Activated naive CD8-positive, alpha-beta T cell (primary cell): Measurements from ENCODE around the gene NME3.

Experiments
- H3K27ac Mint-ChIP-seq: one replicate; pipeline ENCODE4 v1.8.0; 2021; ENCODE audit warnings: mixed read lengths
- H3K27me3 Mint-ChIP-seq: one replicate; pipeline ENCODE4 v1.8.0; 2021; ENCODE audit warnings: mixed read lengths
- H3K36me3 Mint-ChIP-seq: one replicate; pipeline ENCODE4 v1.8.0; 2021; ENCODE audit warnings: mixed read lengths
- H3K4me1 Mint-ChIP-seq: one replicate; pipeline ENCODE4 v1.8.0; 2021; ENCODE audit warnings: low read depth, mixed read lengths
- H3K4me3 Mint-ChIP-seq: one replicate; pipeline ENCODE4 v1.8.0; 2021; ENCODE audit warnings: mild to moderate bottlenecking, mixed read lengths
- H3K9me3 Mint-ChIP-seq: one replicate; pipeline ENCODE4 v1.8.0; 2021; ENCODE audit warnings: low read depth, mixed read lengths

Gene NME3

GRCh38 chr16:1761751-1762150 is 9.6 kb downstream of the NME3 start:
- H3K4me1 Mint-ChIP-seq: peaks cover 2% of the 10 kb centered on the region
- no peaks in the 10 kb centered on the region for H3K9me3 Mint-ChIP-seq
- H3K27ac Mint-ChIP-seq: no peak overlapping the region
- H3K36me3 Mint-ChIP-seq: no peaks in the 10 kb centered on the region
- no peaks in the 10 kb centered on the region for H3K27me3 Mint-ChIP-seq
- no peak overlapping the region for H3K4me3 Mint-ChIP-seq

- peaks cover 5% of the 10 kb centered on the region for H3K4me1 Mint-ChIP-seq
Observed at GRCh38 chr16:1760911-1761310, 10.4 kb downstream of the NME3 start.

GRCh38 chr16:1759511-1759910 is 11.8 kb downstream of the NME3 start:
- H3K36me3 Mint-ChIP-seq: no peaks in the 10 kb centered on the region
- no peaks in the 10 kb centered on the region for H3K9me3 Mint-ChIP-seq
- H3K27ac Mint-ChIP-seq: no peak overlapping the region
- no peaks in the 10 kb centered on the region for H3K27me3 Mint-ChIP-seq
- H3K4me3 Mint-ChIP-seq: no peak overlapping the region
- H3K4me1 Mint-ChIP-seq: peaks cover 5% of the 10 kb centered on the region

More at GRCh38 chr16:1760911-1761310, 10.4 kb downstream of the NME3 start:
- no peak overlapping the region for H3K4me3 Mint-ChIP-seq
- H3K9me3 Mint-ChIP-seq: no peaks in the 10 kb centered on the region
- no peaks in the 10 kb centered on the region for H3K36me3 Mint-ChIP-seq
- no peak overlapping the region for H3K27ac Mint-ChIP-seq
- no peaks in the 10 kb centered on the region for H3K27me3 Mint-ChIP-seq

- Mint-ChIP-seq H3K27me3 (no peaks in the 10 kb centered on the region), H3K4me3 (no peak overlapping the region), H3K27ac (no peak overlapping the region), H3K36me3 (no peaks in the 10 kb centered on the region), H3K9me3 (no peaks in the 10 kb centered on the region), H3K4me1 (peaks cover 5% of the 10 kb centered on the region)
Observed at GRCh38 chr16:1758923-1759322, 12.4 kb downstream of the NME3 start.

- no peaks in the 10 kb centered on the region for H3K36me3 Mint-ChIP-seq
- H3K27ac Mint-ChIP-seq: no peak overlapping the region
Observed at GRCh38 chr16:1757714-1758461, 13.5 kb downstream of the NME3 start.

GRCh38 chr16:1754204-1754603 is 17.1 kb downstream of the NME3 start:
- no peak overlapping the region for H3K27ac Mint-ChIP-seq
- no peaks in the 10 kb centered on the region for H3K36me3 Mint-ChIP-seq
- H3K27me3 Mint-ChIP-seq: no peaks in the 10 kb centered on the region
- peaks cover 5% of the 10 kb centered on the region for H3K4me1 Mint-ChIP-seq
- H3K4me3 Mint-ChIP-seq: no peak overlapping the region
- H3K9me3 Mint-ChIP-seq: no peaks in the 10 kb centered on the region

More at GRCh38 chr16:1757714-1758461, 13.5 kb downstream of the NME3 start:
- Mint-ChIP-seq H3K4me3 (no peak overlapping the region), H3K4me1 (peaks cover 5% of the 10 kb centered on the region), H3K9me3 (no peaks in the 10 kb centered on the region), H3K27me3 (no peaks in the 10 kb centered on the region)

GRCh38 chr16:1752853-1753252 is 18.5 kb downstream of the NME3 start:
- Mint-ChIP-seq H3K9me3 (no peaks in the 10 kb centered on the region), H3K27me3 (no peaks in the 10 kb centered on the region), H3K4me1 (peaks cover 5% of the 10 kb centered on the region), H3K4me3 (no peak overlapping the region), H3K36me3 (no peaks in the 10 kb centered on the region), H3K27ac (no peak overlapping the region)

- Mint-ChIP-seq H3K4me1 (peaks cover 3% of the 10 kb centered on the region), H3K9me3 (no peaks in the 10 kb centered on the region), H3K4me3 (no peak overlapping the region), H3K27ac (no peak overlapping the region), H3K36me3 (no peaks in the 10 kb centered on the region), H3K27me3 (no peaks in the 10 kb centered on the region)
Observed at GRCh38 chr16:1751946-1752345, 19.4 kb downstream of the NME3 start.

GRCh38 chr16:1749152-1750117 is 21.9 kb downstream of the NME3 start:
- Mint-ChIP-seq H3K36me3 (no peaks in the 10 kb centered on the region), H3K4me1 (no peaks in the 10 kb centered on the region), H3K27me3 (no peaks in the 10 kb centered on the region), H3K4me3 (no peak overlapping the region), H3K27ac (no peak overlapping the region), H3K9me3 (no peaks in the 10 kb centered on the region)

- no peaks in the 10 kb centered on the region for H3K27me3 Mint-ChIP-seq
- H3K4me1 Mint-ChIP-seq: no peaks in the 10 kb centered on the region
- no peaks in the 10 kb centered on the region for H3K36me3 Mint-ChIP-seq
- no peak overlapping the region for H3K4me3 Mint-ChIP-seq
- no peaks in the 10 kb centered on the region for H3K9me3 Mint-ChIP-seq
- no peak overlapping the region for H3K27ac Mint-ChIP-seq
Observed at GRCh38 chr16:1747934-1748333, 23.4 kb downstream of the NME3 start.

- Mint-ChIP-seq H3K4me3 (no peak overlapping the region), H3K4me1 (no peaks in the 10 kb centered on the region), H3K27ac (no peak overlapping the region), H3K27me3 (no peaks in the 10 kb centered on the region), H3K9me3 (no peaks in the 10 kb centered on the region), H3K36me3 (no peaks in the 10 kb centered on the region)
Observed at GRCh38 chr16:1746693-1747195, 24.6 kb downstream of the NME3 start.

GRCh38 chr16:1745900-1746692 is 25.2 kb downstream of the NME3 start:
- Mint-ChIP-seq H3K4me3 (no peak overlapping the region), H3K9me3 (no peaks in the 10 kb centered on the region), H3K36me3 (no peaks in the 10 kb centered on the region), H3K27ac (no peak overlapping the region), H3K4me1 (no peaks in the 10 kb centered on the region), H3K27me3 (no peaks in the 10 kb centered on the region)

GRCh38 chr16:1745181-1745899 is 26.0 kb downstream of the NME3 start:
- H3K4me1 Mint-ChIP-seq: no peaks in the 10 kb centered on the region
- no peaks in the 10 kb centered on the region for H3K27me3 Mint-ChIP-seq
- no peak overlapping the region for H3K27ac Mint-ChIP-seq
- no peaks in the 10 kb centered on the region for H3K36me3 Mint-ChIP-seq
- no peaks in the 10 kb centered on the region for H3K9me3 Mint-ChIP-seq
- no peak overlapping the region for H3K4me3 Mint-ChIP-seq

GRCh38 chr16:1744338-1744840 is 27.0 kb downstream of the NME3 start:
- Mint-ChIP-seq H3K9me3 (no peaks in the 10 kb centered on the region), H3K36me3 (no peaks in the 10 kb centered on the region), H3K4me3 (no peak overlapping the region), H3K27ac (no peak overlapping the region), H3K4me1 (no peaks in the 10 kb centered on the region), H3K27me3 (no peaks in the 10 kb centered on the region)
